SK-N-SH (cell line): Measurements from ENCODE around the gene CYP3A5. TPM values are rescaled to one million over a fixed set of nuclear protein-coding genes. Genes with fewer than 3 reads are reported as not detected.
A peak's percentile ranks its signal among the peaks of the same experiment; 100 is the strongest.

Experiments
- CTCF ChIA-PET: fragments of 300-600, 350-600 bp; formaldehyde crosslinking; extraction: SDS; loops from one replicate; lab custom pipeline; 2021; lab: Yijun Ruan, JAX
- POLR2A ChIA-PET: fragments of 350-600 bp; sonication (Branson Sonifier 250); formaldehyde crosslinking; extraction: SDS; loops from one replicate; lab custom pipeline; 2020; ENCODE audit warnings: antibody characterized with exemption, inconsistent platforms; lab: Yijun Ruan, JAX
- DNase-seq: peaks from one replicate; pipeline ENCODE4 v3.0.0; 2012
- H2AFZ ChIP-seq: fragments of 200-600 bp; sonication (generic); 2 replicates; pipeline ENCODE4 v1.8.1; 2016; ENCODE audit warnings: antibody characterized with exemption, mild to moderate bottlenecking, low read depth
- H3F3A ChIP-seq: fragments of 200-600 bp; sonication (generic); replicated peaks from 2 replicates; pipeline ENCODE3; 2016; ENCODE audit warnings: antibody characterized with exemption, mild to moderate bottlenecking; ENCODE audit not compliant: insufficient read depth
- H3K27ac ChIP-seq, 2 experiments: fragments of 200-500 bp in 1 of 2; fragments of 200-600 bp in 1 of 2; sonication (Bioruptor generic) in 1 of 2; sonication (generic), shearing (Covaris generic) in 1 of 2; 2 replicates each; pipeline versions ENCODE4 v1.5.1 to v1.6.1; 2014 to 2016; ENCODE audit warnings: low read depth in 2 of 2, inconsistent platforms in 1 of 2, low read length in 1 of 2, mild to moderate bottlenecking in 1 of 2, mixed read lengths in 1 of 2
- H3K27me3 ChIP-seq: fragments of 200-600 bp; sonication (generic), shearing (Covaris generic); 2 replicates; pipeline ENCODE4 v1.6.1; 2016; ENCODE audit warnings: mixed run types; ENCODE audit not compliant: insufficient read depth
- H3K36me3 ChIP-seq, 2 experiments: fragments of 200-500 bp in 1 of 2; fragments of 200-600 bp in 1 of 2; sonication (Bioruptor generic) in 1 of 2; sonication (generic) in 1 of 2; replicated peaks in 1 of 2; 2 replicates each; pipeline versions ENCODE3 to v1.5.1; 2014 to 2016; ENCODE audit warnings: low read length in 1 of 2, mild to moderate bottlenecking in 1 of 2; ENCODE audit not compliant: insufficient read depth in 2 of 2, control insufficient read depth in 1 of 2
- H3K4me1 ChIP-seq, 2 experiments: fragments of 200-500 bp in 1 of 2; fragments of 200-600 bp in 1 of 2; sonication (Bioruptor generic) in 1 of 2; sonication (generic), shearing (Covaris generic) in 1 of 2; 2 replicates each; pipeline versions ENCODE4 v1.5.1 to v1.6.1; 2014 to 2016; ENCODE audit warnings: low read depth in 1 of 2, low read length in 1 of 2, mixed run types in 1 of 2; ENCODE audit not compliant: insufficient read depth in 2 of 2, control insufficient read depth in 1 of 2
- H3K4me2 ChIP-seq: fragments of 200-600 bp; sonication (generic), shearing (Covaris generic); 2 replicates; pipeline ENCODE4 v1.6.1; 2017; ENCODE audit warnings: mixed run types
- H3K4me3 ChIP-seq, 2 experiments: fragments of 200-500 bp in 1 of 2; fragments of 200-600 bp in 1 of 2; sonication (Bioruptor generic) in 1 of 2; sonication (generic), shearing (Covaris generic) in 1 of 2; 2 replicates each; pipeline versions ENCODE4 v1.5.1 to v1.8.1; 2014 to 2016; ENCODE audit warnings: low read depth in 2 of 2, inconsistent platforms in 1 of 2, low read length in 1 of 2, mild to moderate bottlenecking in 1 of 2, mixed read lengths in 1 of 2, moderate library complexity in 1 of 2
- H3K79me2 ChIP-seq: fragments of 200-600 bp; sonication (generic); 2 replicates; pipeline ENCODE4 v1.8.1; 2017; ENCODE audit warnings: mild to moderate bottlenecking; ENCODE audit not compliant: insufficient read depth
- H3K9ac ChIP-seq: fragments of 200-600 bp; sonication (generic); 2 replicates; pipeline ENCODE4 v1.6.1; 2017; ENCODE audit warnings: mixed run types
- H3K9me2 ChIP-seq: fragments of 200-600 bp; sonication (generic); 2 replicates; pipeline ENCODE4 v1.6.1; 2017; ENCODE audit warnings: mixed run types
- H3K9me3 ChIP-seq: fragments of 200-600 bp; sonication (generic); 2 replicates; pipeline ENCODE4 v1.6.1; 2017; ENCODE audit warnings: mixed run types, mild to moderate bottlenecking, moderate library complexity
- H4K20me1 ChIP-seq: fragments of 200-600 bp; sonication (generic); 2 replicates; pipeline ENCODE4 v1.6.1; 2017; ENCODE audit warnings: mild to moderate bottlenecking, mixed run types; ENCODE audit not compliant: insufficient read depth
- CHD2 ChIP-seq: fragments of 150-350 bp; IDR thresholded peaks from 2 replicates; pipeline ENCODE4 v1.6.1; 2018; ENCODE audit warnings: low read length; ENCODE audit not compliant: partially characterized antibody
- ELF1 ChIP-seq: IDR thresholded peaks from 2 replicates; pipeline ENCODE4 v1.4.0; 2012
- EP300 ChIP-seq, 2 experiments: IDR thresholded peaks; 2 replicates each; pipeline versions ENCODE4 v1.4.0 to v1.6.1; 2012; ENCODE audit warnings: borderline replicate concordance in 1 of 2, low read depth in 1 of 2, low read length in 1 of 2
- FOSL2 ChIP-seq: IDR thresholded peaks from 2 replicates; pipeline ENCODE4 v1.4.0; 2012; ENCODE audit warnings: low read depth, mild to moderate bottlenecking, moderate library complexity, borderline replicate concordance
- FOXJ3 ChIP-seq: sonication (generic); formaldehyde crosslinking; IDR thresholded peaks from 2 replicates; pipeline ENCODE4 v1.5.1; 2020; ENCODE audit warnings: mild to moderate bottlenecking, missing genetic modification reagents
- GATA2 ChIP-seq: sonication (generic); formaldehyde crosslinking; IDR thresholded peaks from 2 replicates; pipeline ENCODE4 v1.5.0; 2020; ENCODE audit warnings: mild to moderate bottlenecking, missing genetic modification reagents
- IRF3 ChIP-seq: fragments of 150-350 bp; IDR thresholded peaks from 2 replicates; pipeline ENCODE4 v1.6.1; 2016; ENCODE audit warnings: mild to moderate bottlenecking, low read depth, low read length
- MEF2A ChIP-seq: IDR thresholded peaks from 2 replicates; pipeline ENCODE4 v1.4.0; 2012; ENCODE audit warnings: low read depth, borderline replicate concordance
- NFIC ChIP-seq: IDR thresholded peaks from 2 replicates; pipeline ENCODE4 v1.4.0; 2012; ENCODE audit warnings: borderline replicate concordance
- RCOR1 ChIP-seq: fragments of 150-350 bp; IDR thresholded peaks from 2 replicates; pipeline ENCODE4 v1.6.1; 2017; ENCODE audit warnings: antibody characterized with exemption, low read length
- RXRA ChIP-seq: IDR thresholded peaks from 2 replicates; pipeline ENCODE4 v1.4.0; 2012; ENCODE audit warnings: low read depth, mild to moderate bottlenecking, borderline replicate concordance
- TAF1 ChIP-seq: IDR thresholded peaks from 2 replicates; pipeline ENCODE4 v1.6.1; 2012; ENCODE audit warnings: low read depth, mild to moderate bottlenecking, low read length, moderate library complexity, borderline replicate concordance
- YY1 ChIP-seq: IDR thresholded peaks from 2 replicates; pipeline ENCODE4 v1.4.0; 2012; ENCODE audit warnings: low read depth, mild to moderate bottlenecking
- WGBS: methylation state at CpG from one replicate; pipeline ENCODE4 v1.1.6; 2017; ENCODE audit warnings: low lambda C conversion rate; 5-methylcytosine and 5-hydroxymethylcytosine counted together
- polyA plus RNA-seq, 3 experiments: library from polyadenylated mRNA; depleted of rRNA; stranded (reverse); fragments of >200 nt; gene quantifications; 2 replicates each; pipeline ENCODE4 v1.2.3, GENCODE V29; 2012
- TF ChIP-seq, protein P1 (sequence below): fragments of 200-600 bp; sonication (generic); IDR thresholded peaks from 2 replicates; pipeline ENCODE4 v1.6.1; 2017; ENCODE audit warnings: antibody characterized with exemption, mild to moderate bottlenecking, moderate library complexity
- TF ChIP-seq, protein P2 (sequence below): IDR thresholded peaks from 2 replicates; pipeline ENCODE4 v1.4.0; 2012; ENCODE audit warnings: low read depth, borderline replicate concordance

Gene CYP3A5
- polyA plus RNA-seq, 1 of the 3 experiments (the other 2 are of a cell fraction): 0.25 TPM

GRCh38 chr7:99605527-99605926 is 74.3 kb downstream of the CYP3A5 start (continued):
- no peak for TF ChIP-seq IRF3
- no peak for TF ChIP-seq NFIC
- TF ChIP-seq FOXJ3: no peak
- no peak for TF ChIP-seq FOSL2
- no peak for TF ChIP-seq MEF2A
- TF ChIP-seq YY1: no peak
- no peak for TF ChIP-seq RCOR1
- no peak for TF ChIP-seq CHD2
- TF ChIP-seq ELF1: no peak
- TF ChIP-seq GATA2 (CRISPR knock-in tag): no peak
- no peak for TF ChIP-seq EP300 (IDR thresholded peaks at IDR 0.05; ENCODE audit: borderline replicate concordance in 1 of 2, low read depth in 1 of 2, low read length in 1 of 2)

- H3K9ac ChIP-seq: no peak overlapping the region
- no peak overlapping the region for H3K27ac ChIP-seq
- DNase-seq: no peak
- CTCF ChIA-PET: interaction anchor here (1.2 kb wide), 1 partner anchor 12 kb away, joined by 3 read pairs; no protein-coding TSS in a partner anchor
- TF ChIP-seq RXRA (no peak), TAF1 (no peak)
- TF ChIP-seq, protein P1, sequence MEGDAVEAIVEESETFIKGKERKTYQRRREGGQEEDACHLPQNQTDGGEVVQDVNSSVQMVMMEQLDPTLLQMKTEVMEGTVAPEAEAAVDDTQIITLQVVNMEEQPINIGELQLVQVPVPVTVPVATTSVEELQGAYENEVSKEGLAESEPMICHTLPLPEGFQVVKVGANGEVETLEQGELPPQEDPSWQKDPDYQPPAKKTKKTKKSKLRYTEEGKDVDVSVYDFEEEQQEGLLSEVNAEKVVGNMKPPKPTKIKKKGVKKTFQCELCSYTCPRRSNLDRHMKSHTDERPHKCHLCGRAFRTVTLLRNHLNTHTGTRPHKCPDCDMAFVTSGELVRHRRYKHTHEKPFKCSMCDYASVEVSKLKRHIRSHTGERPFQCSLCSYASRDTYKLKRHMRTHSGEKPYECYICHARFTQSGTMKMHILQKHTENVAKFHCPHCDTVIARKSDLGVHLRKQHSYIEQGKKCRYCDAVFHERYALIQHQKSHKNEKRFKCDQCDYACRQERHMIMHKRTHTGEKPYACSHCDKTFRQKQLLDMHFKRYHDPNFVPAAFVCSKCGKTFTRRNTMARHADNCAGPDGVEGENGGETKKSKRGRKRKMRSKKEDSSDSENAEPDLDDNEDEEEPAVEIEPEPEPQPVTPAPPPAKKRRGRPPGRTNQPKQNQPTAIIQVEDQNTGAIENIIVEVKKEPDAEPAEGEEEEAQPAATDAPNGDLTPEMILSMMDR: peak; percentile 11; the same call in 1 of the 2 replicates
- TF ChIP-seq, protein P2, sequence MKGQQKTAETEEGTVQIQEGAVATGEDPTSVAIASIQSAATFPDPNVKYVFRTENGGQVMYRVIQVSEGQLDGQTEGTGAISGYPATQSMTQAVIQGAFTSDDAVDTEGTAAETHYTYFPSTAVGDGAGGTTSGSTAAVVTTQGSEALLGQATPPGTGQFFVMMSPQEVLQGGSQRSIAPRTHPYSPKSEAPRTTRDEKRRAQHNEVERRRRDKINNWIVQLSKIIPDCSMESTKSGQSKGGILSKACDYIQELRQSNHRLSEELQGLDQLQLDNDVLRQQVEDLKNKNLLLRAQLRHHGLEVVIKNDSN: no peak
- H3K4me2 ChIP-seq: no peak overlapping the region
- H3K36me3 ChIP-seq: no peaks in the 10 kb centered on the region
- POLR2A ChIA-PET: interaction anchor here (2.0 kb wide), 1 partner anchor 15 kb away, joined by 6 read pairs; the partner anchor contains the start of gene ZSCAN25
- no peaks in the 10 kb centered on the region for H3K79me2 ChIP-seq
- H3K9me2 ChIP-seq: no peaks in the 10 kb centered on the region
- 69% methylated on average over 7 of the region's 7 CpGs for WGBS
- H3F3A ChIP-seq: no peaks in the 10 kb centered on the region
- no peaks in the 10 kb centered on the region for H4K20me1 ChIP-seq
- H3K27me3 ChIP-seq: no peaks in the 10 kb centered on the region
- no peaks in the 10 kb centered on the region for H3K9me3 ChIP-seq
- no peaks in the 10 kb centered on the region; a peak in 1 of 4 replicates for H3K4me1 ChIP-seq
- no peak overlapping the region for H3K4me3 ChIP-seq
- no peak overlapping the region for H2AFZ ChIP-seq
These were observed 78.0 kb downstream of the CYP3A5 start for GRCh38 chr7:99601656-99602310.
